IMR-90 (cell line): ENCODE measurements around the gene TMEM8B. TPM values are rescaled to one million over a fixed set of nuclear protein-coding genes. Genes with fewer than 3 reads are reported as not detected.

ENCODE experiments used
- ATAC-seq: fragments of 200-7000 bp; cut with Tn5 transposase; 2 replicates; pipeline ENCODE4 v1.9.1; 2020; ENCODE audit warnings: low read depth, mild to moderate bottlenecking, moderate library complexity
- BruUV-seq: library from RNA; stranded (reverse); fragments of 400-500 nt; replicated peaks from 2 replicates; lab custom pipeline; 2021; lab: Mats Ljungman, UMichigan
- CTCF ChIA-PET: fragments of 300-600 bp; formaldehyde crosslinking; extraction: SDS; loops from one replicate; lab custom pipeline; 2021; ENCODE audit warnings: antibody characterized with exemption; lab: Yijun Ruan, JAX
- POLR2A ChIA-PET: fragments of 300-600 bp; sonication (Branson Sonifier 250); formaldehyde crosslinking; loops from one replicate; lab custom pipeline; 2022; ENCODE audit warnings: antibody characterized with exemption; ENCODE audit not compliant: unreplicated experiment; lab: Charles Lee
- DNase-seq: peaks from one replicate; pipeline ENCODE4 v3.0.0; 2013
- H2AFZ ChIP-seq: replicated peaks from 2 replicates; pipeline ENCODE3; 2013; ENCODE audit warnings: low read length, mild to moderate bottlenecking; ENCODE audit not compliant: poor library complexity
- H2AK5ac ChIP-seq: 2 replicates; pipeline ENCODE4 v1.6.1; 2013; ENCODE audit warnings: low read depth, low read length, inconsistent platforms
- H2AK9ac ChIP-seq: replicated peaks from 2 replicates; pipeline ENCODE3; 2013; ENCODE audit warnings: mild to moderate bottlenecking, low read depth, low read length, moderate library complexity; ENCODE audit not compliant: poor library complexity
- H2BK120ac ChIP-seq: 2 replicates; pipeline ENCODE4 v1.6.1; 2013; ENCODE audit warnings: low read depth, low read length, inconsistent platforms
- H2BK15ac ChIP-seq: 3 replicates; pipeline ENCODE4 v1.6.1; 2013; ENCODE audit warnings: low read depth, low read length, inconsistent platforms
- H2BK20ac ChIP-seq: 2 replicates; pipeline ENCODE4 v1.6.1; 2013; ENCODE audit warnings: low read depth, mild to moderate bottlenecking, inconsistent platforms, low read length, moderate library complexity
- H2BK5ac ChIP-seq: 2 replicates; pipeline ENCODE4 v1.6.1; 2013; ENCODE audit warnings: mild to moderate bottlenecking, low read depth, low read length, inconsistent platforms; ENCODE audit not compliant: poor library complexity, severe bottlenecking
- H3K14ac ChIP-seq: replicated peaks from 2 replicates; pipeline ENCODE4 v1.6.1; 2013; ENCODE audit warnings: low read depth, low read length, inconsistent platforms
- H3K18ac ChIP-seq: 2 replicates; pipeline ENCODE4 v1.6.1; 2013; ENCODE audit warnings: low read depth, low read length, control low read depth
- H3K23ac ChIP-seq: 2 replicates; pipeline ENCODE4 v1.6.1; 2013; ENCODE audit warnings: low read depth, low read length, inconsistent platforms
- H3K27ac ChIP-seq: 2 replicates; pipeline ENCODE4 v1.5.1; 2013; ENCODE audit warnings: mild to moderate bottlenecking, control low read depth, low read length; ENCODE audit not compliant: insufficient read depth
- H3K27me3 ChIP-seq: 2 replicates; pipeline ENCODE4 v1.6.1; 2013; ENCODE audit warnings: low read length; ENCODE audit not compliant: control insufficient read depth, insufficient read depth
- H3K36me3 ChIP-seq: 2 replicates; pipeline ENCODE4 v1.6.1; 2013; ENCODE audit warnings: low read length, mixed read lengths; ENCODE audit not compliant: control insufficient read depth, insufficient read depth
- H3K4ac ChIP-seq: 2 replicates; pipeline ENCODE4 v1.6.1; 2013; ENCODE audit warnings: low read depth, low read length, inconsistent platforms
- H3K4me1 ChIP-seq: 2 replicates; pipeline ENCODE4 v1.6.1; 2013; ENCODE audit warnings: low read length, mixed read lengths; ENCODE audit not compliant: control insufficient read depth, insufficient read depth
- H3K4me2 ChIP-seq: 2 replicates; pipeline ENCODE4 v1.6.1; 2013; ENCODE audit warnings: low read depth, mild to moderate bottlenecking, control low read depth, low read length, moderate library complexity
- H3K4me3 ChIP-seq: 2 replicates; pipeline ENCODE4 v1.5.1; 2013; ENCODE audit warnings: low read depth, mild to moderate bottlenecking, control low read depth, low read length, moderate library complexity; ENCODE audit not compliant: insufficient read depth
- H3K56ac ChIP-seq: 2 replicates; pipeline ENCODE4 v1.6.1; 2013; ENCODE audit warnings: low read length, inconsistent platforms; ENCODE audit not compliant: insufficient read depth; ENCODE audit errors: extremely low read depth
- H3K79me1 ChIP-seq, 2 experiments: 2 replicates each; pipeline ENCODE4 v1.6.1; 2013; ENCODE audit warnings: low read length in 2 of 2, inconsistent platforms in 1 of 2, low read depth in 1 of 2
- H3K9ac ChIP-seq: 2 replicates; pipeline ENCODE4 v1.6.1; 2013; ENCODE audit warnings: low read depth, low read length, control low read depth
- H3K9me1 ChIP-seq: 2 replicates; pipeline ENCODE4 v1.6.1; 2013; ENCODE audit warnings: low read length, inconsistent platforms; ENCODE audit not compliant: insufficient read depth
- H3K9me3 ChIP-seq: 2 replicates; pipeline ENCODE4 v1.6.1; 2013; ENCODE audit warnings: low read length; ENCODE audit not compliant: control insufficient read depth, insufficient read depth
- H4K20me1 ChIP-seq: 2 replicates; pipeline ENCODE4 v1.6.1; 2013; ENCODE audit warnings: low read length, inconsistent platforms; ENCODE audit not compliant: insufficient read depth
- H4K5ac ChIP-seq: 2 replicates; pipeline ENCODE4 v1.6.1; 2013; ENCODE audit warnings: mild to moderate bottlenecking, low read depth, low read length, control low read depth
- H4K8ac ChIP-seq, 2 experiments: 2 replicates each; pipeline ENCODE4 v1.6.1; 2013; ENCODE audit warnings: low read depth in 2 of 2, low read length in 2 of 2, control low read depth in 1 of 2, inconsistent platforms in 1 of 2
- H4K91ac ChIP-seq: 2 replicates; pipeline ENCODE4 v1.6.1; 2013; ENCODE audit warnings: low read depth, low read length, inconsistent platforms; ENCODE audit not compliant: insufficient read depth
- BHLHE40 ChIP-seq: fragments of 150-350 bp; IDR thresholded peaks from 2 replicates; pipeline ENCODE4 v1.6.1; 2016; ENCODE audit warnings: mild to moderate bottlenecking, low read depth, low read length
- CHD1 ChIP-seq: IDR thresholded peaks from 2 replicates; pipeline ENCODE4 v1.6.1; 2012; ENCODE audit warnings: low read depth, low read length, improper control_type of control experiment
- FOS ChIP-seq: fragments of 150-350 bp; IDR thresholded peaks from 2 replicates; pipeline ENCODE4 v1.6.1; 2016; ENCODE audit warnings: low read depth, low read length
- MAZ ChIP-seq: IDR thresholded peaks from 2 replicates; pipeline ENCODE4 v1.6.1; 2012; ENCODE audit warnings: low read depth, mild to moderate bottlenecking, low read length, improper control_type of control experiment, moderate library complexity, borderline replicate concordance
- NFE2L2 ChIP-seq: fragments of 150-350 bp; IDR thresholded peaks from 2 replicates; pipeline ENCODE4 v1.6.1; 2016; ENCODE audit warnings: low read depth, mild to moderate bottlenecking, low read length
- POLR2A ChIP-seq: IDR thresholded peaks from 2 replicates; pipeline ENCODE4 v1.6.1; 2012; ENCODE audit warnings: mild to moderate bottlenecking, low read depth, low read length
- RCOR1 ChIP-seq: IDR thresholded peaks from 2 replicates; pipeline ENCODE4 v1.6.1; 2012; ENCODE audit warnings: mild to moderate bottlenecking, low read length, improper control_type of control experiment; ENCODE audit not compliant: insufficient replicate concordance
- WGBS, 2 experiments: methylation state at CpG; one replicate each; pipeline versions ENCODE4 v1.1.5 to v1.1.7; 2013; ENCODE audit warnings: missing lambda C conversion rate in 2 of 2; ENCODE audit not compliant: insufficient read length in 1 of 2; ENCODE audit errors: extremely low coverage in 2 of 2; 5-methylcytosine and 5-hydroxymethylcytosine counted together
- dilution Hi-C: fragments of 300-500 bp; cut with HindIII; formaldehyde crosslinking; loops from one replicate; pipeline ENCODE4 v1.14.3; 2018; ENCODE audit warnings: low sequenced_read_pairs; ENCODE audit not compliant: unreplicated experiment
- in situ Hi-C: fragments of 300-500 bp; cut with MboI; formaldehyde crosslinking; loops from 3 replicates; pipeline ENCODE4 v1.14.3; 2019; ENCODE audit warnings: low sequenced_read_pairs, inconsistent platforms, mixed read lengths
- intact Hi-C: fragments of 100-400 bp; cut with micrococcal nuclease; formaldehyde crosslinking; loops from 2 replicates; pipeline ENCODE4 v1.10.0; 2022
- polyA plus RNA-seq, 3 experiments: library from polyadenylated mRNA; depleted of rRNA; stranded (reverse); fragments of >200 nt; gene quantifications; 2 replicates each; pipeline ENCODE4 v1.2.3, GENCODE V29; 2012; ENCODE audit warnings: low replicate concordance in 1 of 3
- total RNA-seq: library from RNA; depleted of rRNA; stranded (reverse); fragments of >200 nt; gene quantifications from 2 replicates; pipeline ENCODE4 v1.2.3, GENCODE V29; 2012

The TMEM8B gene
- total and polyA plus RNA-seq, 2 of the 4 experiments (the other 2 are of a cell fraction), result 0.72 to 8.3 TPM

- Histone ChIP-seq H3K27me3 (peaks cover 6% of the 10 kb centered on the region; the same call in 1 of the 2 replicates), H4K8ac (peak within 1 kb of the TSS; percentile 33 to 89), H3K9ac (peak within 1 kb of the TSS; percentile 77), H3K27ac (peak within 1 kb of the TSS; percentile 83), H3K9me3 (no peaks in the 10 kb centered on the region), H3K4me2 (peak within 1 kb of the TSS; percentile 91), H4K5ac (peak within 1 kb of the TSS; percentile 3), H3K18ac (no peak within 1 kb of the TSS), H3K14ac (0 out of 2 replicates have a peak within 1 kb of the TSS, but pooled peaks have one; percentile 34), H2BK5ac (peak within 1 kb of the TSS; percentile 70), H3K4ac (peak within 1 kb of the TSS; percentile 83), H4K91ac (peak within 1 kb of the TSS; percentile 51), H3K9me1 (peaks cover 6% of the 10 kb centered on the region; the same call in 1 of the 2 replicates), H3K56ac (peak within 1 kb of the TSS; percentile 69; the same call in 1 of the 2 replicates), H2AK9ac (peak within 1 kb of the TSS; percentile 85), H4K20me1 (peaks cover 5% of the 10 kb centered on the region), H2AFZ (peak within 1 kb of the TSS; percentile 94), H3K79me1 (peaks cover 10 to 21% of the 10 kb centered on the region in 2 experiments; a peak in 3 of 4 replicates), H3K36me3 (no peaks in the 10 kb centered on the region; the same call in 1 of the 2 replicates), H2AK5ac (peak within 1 kb of the TSS; percentile 54), H2BK120ac (peak within 1 kb of the TSS; percentile 16; the same call in 1 of the 2 replicates), H2BK20ac (no peak within 1 kb of the TSS), H3K4me1 (no peaks in the 10 kb centered on the region; the same call in 1 of the 2 replicates), H2BK15ac (no peak within 1 kb of the TSS), H3K23ac (peak within 1 kb of the TSS; percentile 83), H3K4me3 (peak within 1 kb of the TSS; percentile 76)
- intact Hi-C loops, result loop anchor here (10.0 kb wide), 1 partner anchor 160 kb away; the partner anchor contains the start of genes CCDC107, RMRP and SIT1
- POLR2A ChIA-PET, result no interaction called here
- TF ChIP-seq MAZ (peak; percentile 14; the same call in 1 of the 2 replicates), FOS (0 out of 2 replicates have a peak, but pooled peaks have one; percentile 26), NFE2L2 (no peak), RCOR1 (peak; percentile 63), POLR2A (peak; percentile 41; the same call in 1 of the 2 replicates), BHLHE40 (0 out of 2 replicates have a peak, but pooled peaks have one; percentile 9), CHD1 (no peak)
- DNase-seq (peak; percentile 99), ATAC-seq (peak; percentile 94)
- 0% methylated on average over 20 of the region's 52 CpGs; no CpG with 5 or more reads in 1 of the 2 experiments for WGBS, 2 experiments
- in situ Hi-C loops, result no loop called here
- BruUV-seq, result no TSS peak
- CTCF ChIA-PET, result interaction anchor here (1.0 to 2.1 kb wide), 2 partner anchors 11 to 67 kb away, joined by 3 to 10 read pairs; no protein-coding TSS in a partner anchor
- dilution Hi-C loops, result no loop called here
Measured at GRCh38 chr9:35814841-35815543, 14.0 kb upstream of the TMEM8B start, which contains the start of gene HINT2. HINT2 (minus strand) TSS chr9:35815042; CDS start chr9:35814979, 63 bp downstream.
